K562 (cell line): ENCODE data around the gene LDB1. TPM values are rescaled to one million over a fixed set of nuclear protein-coding genes. Genes with fewer than 3 reads are reported as not detected.

Experiments used
- BMI1 ChIP-seq: fragments of 150-350 bp; IDR thresholded peaks from 2 replicates; pipeline ENCODE4 v1.6.1; 2014; ENCODE audit warnings: low read length
- MBD2 ChIP-seq: sonication (generic); IDR thresholded peaks from 2 replicates; pipeline ENCODE4 v1.6.1; 2016; ENCODE audit warnings: low read depth, borderline replicate concordance
- MCM5 ChIP-seq: fragments of 450-650 bp; IDR thresholded peaks from 2 replicates; pipeline ENCODE4 v1.6.1; 2016; ENCODE audit warnings: low read depth
- NR2C2 ChIP-seq, 2 experiments: fragments of 200-800 bp in 1 of 2; sonication (Bioruptor generic) in 1 of 2; sonication (generic) in 1 of 2; formaldehyde crosslinking in 1 of 2; IDR thresholded peaks; 2 replicates each; pipeline versions ENCODE4 v1.6.1 to v1.8.0; 2016 to 2022; ENCODE audit warnings: mild to moderate bottlenecking in 1 of 2, missing compliant biosample characterization in 1 of 2, missing genetic modification characterization in 1 of 2, missing genetic modification reagents in 1 of 2
- SMAD3 ChIP-seq: fragments of 450-650 bp; formaldehyde crosslinking; conservative IDR thresholded peaks from 2 replicates; pipeline ENCODE4 v1.4.0; 2020; ENCODE audit warnings: mild to moderate bottlenecking
- TAF9B ChIP-seq: fragments of 450-650 bp; IDR thresholded peaks from 2 replicates; pipeline ENCODE4 v1.6.1; 2018; ENCODE audit warnings: mild to moderate bottlenecking; ENCODE audit not compliant: partially characterized antibody
- TOE1 ChIP-seq, 2 experiments: fragments of 450-650 bp in 1 of 2; sonication (generic) in 1 of 2; formaldehyde crosslinking in 1 of 2; IDR thresholded peaks; 2 replicates each; pipeline versions ENCODE4 v1.7.1 to v1.8.0; 2016 to 2022; ENCODE audit warnings: borderline replicate concordance in 2 of 2, mild to moderate bottlenecking in 2 of 2, antibody characterized with exemption in 1 of 2, inconsistent platforms in 1 of 2, low read depth in 1 of 2, missing genetic modification reagents in 1 of 2, moderate library complexity in 1 of 2
- U2AF1 ChIP-seq: fragments of 200-400 bp; formaldehyde crosslinking; optimal IDR thresholded peaks from 2 replicates; pipeline ENCODE3; 2017; ENCODE audit warnings: mild to moderate bottlenecking, low read depth, low read length, moderate library complexity
- ZC3H8 ChIP-seq: fragments of 450-650 bp; IDR thresholded peaks from 2 replicates; pipeline ENCODE4 v1.6.1; 2017
- ZNF263 ChIP-seq: sonication (generic); formaldehyde crosslinking; IDR thresholded peaks from 2 replicates; pipeline ENCODE4 v1.8.0; 2022; ENCODE audit warnings: mild to moderate bottlenecking, missing genetic modification reagents, borderline replicate concordance
- ZNF311 ChIP-seq: fragments of 250-450 bp; sonication (Bioruptor Pico); IDR thresholded peaks from 2 replicates; pipeline ENCODE4 v1.4.0; 2020; ENCODE audit warnings: mild to moderate bottlenecking, moderate library complexity
- polyA plus RNA-seq, 8 experiments: library from polyadenylated mRNA; depleted of rRNA in 4 of 8; stranded (reverse) in 5 of 8; unstranded in 3 of 8; fragments of >200 nt; fragmentation: Nextera tagmentation in 2 of 8; fragmentation: Illumina TruSeq in 1 of 8; extraction: Ambion mirVana in 2 of 8; extraction: Trizol in 1 of 8; gene quantifications; 2 replicates each; pipeline versions ENCODE4 v1.2.1 to v1.2.3, GENCODE V29; 2011 to 2014; ENCODE audit warnings: inconsistent platforms in 1 of 8, missing spikeins in 1 of 8
- total RNA-seq, 7 experiments: library from RNA; depleted of rRNA in 6 of 7; stranded (reverse); fragments of >200 nt in 6 of 7; fragmentation: Illumina TruSeq in 2 of 7; extraction: Trizol in 2 of 7; gene quantifications; 2 replicates each; pipeline versions ENCODE4 v1.2.1 to v1.2.3, GENCODE V29; 2011 to 2021; ENCODE audit warnings: low replicate concordance in 1 of 7
- TF ChIP-seq, protein P1 (sequence below), 2 experiments: fragments of 450-650 bp; conservative IDR thresholded peaks; 2 replicates each; pipeline ENCODE4 v1.6.1; 2017; ENCODE audit warnings: mild to moderate bottlenecking in 2 of 2, moderate library complexity in 2 of 2
- TF ChIP-seq, protein P2 (sequence below): fragments of 250-450 bp; sonication (Bioruptor Pico); IDR thresholded peaks from 2 replicates; pipeline ENCODE4 v1.4.0; 2020; ENCODE audit warnings: mild to moderate bottlenecking, moderate library complexity, borderline replicate concordance
- TF ChIP-seq, protein P3 (sequence below), 2 experiments: fragments of 450-650 bp; formaldehyde crosslinking in 1 of 2; IDR thresholded peaks; 2 replicates each; pipeline versions ENCODE4 v1.4.0 to v1.6.1; 2014 to 2020; ENCODE audit warnings: mild to moderate bottlenecking in 2 of 2, borderline replicate concordance in 1 of 2, low read depth in 1 of 2

LDB1 gene
- total and polyA plus RNA-seq, 9 of the 15 experiments (the other 6 are each of a cell fraction or from before 2014, with no cell fraction given): 1.9 to 137 (median 105) TPM

DNA sequence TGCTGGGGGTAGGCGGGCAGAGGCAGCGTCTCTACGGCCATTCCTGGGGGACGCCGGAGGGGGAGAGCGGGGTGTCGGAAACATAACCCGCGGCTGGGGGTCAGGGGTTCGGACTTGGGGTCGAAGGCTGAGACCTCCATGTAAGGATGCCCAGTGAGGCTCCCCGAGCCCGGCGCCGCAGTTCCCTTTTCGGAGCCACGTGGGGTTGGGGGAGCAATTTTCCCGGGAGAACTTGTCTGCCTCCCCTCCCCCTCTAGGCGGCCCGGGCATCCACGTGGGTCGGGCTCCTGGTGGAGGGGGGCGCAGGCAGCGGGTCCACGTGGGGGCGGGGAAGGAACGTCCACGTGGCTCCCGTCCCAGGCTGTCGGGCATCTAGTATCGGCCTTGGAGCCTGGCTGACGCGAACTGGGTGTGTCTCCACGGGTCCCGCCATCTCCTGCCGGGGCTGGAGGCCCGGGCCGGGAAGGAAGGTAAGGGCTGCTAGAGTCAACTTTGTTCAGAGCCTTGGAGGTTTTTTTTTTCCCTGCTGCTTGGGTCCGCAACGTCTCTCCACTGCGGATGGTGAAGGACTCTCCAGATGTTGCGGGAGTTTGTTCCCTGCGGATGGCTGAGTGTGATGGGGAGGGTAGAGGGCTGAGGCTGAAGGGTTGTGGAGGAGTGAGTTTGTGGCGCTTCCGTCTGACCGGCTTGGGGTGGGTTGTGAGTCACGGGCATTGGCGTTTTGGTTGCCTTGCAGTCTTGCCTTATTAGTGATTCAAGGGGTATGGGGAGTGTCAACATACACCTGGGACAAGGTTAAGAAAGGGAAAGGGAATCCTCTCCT is 13.4 kb upstream of the LDB1 start (continued):
- TF ChIP-seq, protein P1, sequence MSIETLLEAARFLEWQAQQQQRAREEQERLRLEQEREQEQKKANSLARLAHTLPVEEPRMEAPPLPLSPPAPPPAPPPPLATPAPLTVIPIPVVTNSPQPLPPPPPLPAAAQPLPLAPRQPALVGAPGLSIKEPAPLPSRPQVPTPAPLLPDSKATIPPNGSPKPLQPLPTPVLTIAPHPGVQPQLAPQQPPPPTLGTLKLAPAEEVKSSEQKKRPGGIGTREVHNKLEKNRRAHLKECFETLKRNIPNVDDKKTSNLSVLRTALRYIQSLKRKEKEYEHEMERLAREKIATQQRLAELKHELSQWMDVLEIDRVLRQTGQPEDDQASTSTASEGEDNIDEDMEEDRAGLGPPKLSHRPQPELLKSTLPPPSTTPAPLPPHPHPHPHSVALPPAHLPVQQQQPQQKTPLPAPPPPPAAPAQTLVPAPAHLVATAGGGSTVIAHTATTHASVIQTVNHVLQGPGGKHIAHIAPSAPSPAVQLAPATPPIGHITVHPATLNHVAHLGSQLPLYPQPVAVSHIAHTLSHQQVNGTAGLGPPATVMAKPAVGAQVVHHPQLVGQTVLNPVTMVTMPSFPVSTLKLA (conservative IDR thresholded peaks at IDR 0.05): peak; percentile 99
- TF ChIP-seq MBD2 (no peak), ZNF311 (no peak), MCM5 (no peak), ZNF263 (no peak), BMI1 (no peak), SMAD3 (CRISPR knock-in tag) (no peak), NR2C2 (CRISPR knock-in tag; IDR thresholded peaks at IDR 0.05) (no peak), NR2C2 (tag; IDR thresholded peaks at IDR 0.05) (no peak), TOE1 (IDR thresholded peaks at IDR 0.05; ENCODE audit: borderline replicate concordance) (no peak), TOE1 (CRISPR knock-in tag; IDR thresholded peaks at IDR 0.05; ENCODE audit: borderline replicate concordance, low read depth) (no peak), TAF9B (no peak), U2AF1 (no peak), ZC3H8 (no peak)
- TF ChIP-seq, protein P2, sequence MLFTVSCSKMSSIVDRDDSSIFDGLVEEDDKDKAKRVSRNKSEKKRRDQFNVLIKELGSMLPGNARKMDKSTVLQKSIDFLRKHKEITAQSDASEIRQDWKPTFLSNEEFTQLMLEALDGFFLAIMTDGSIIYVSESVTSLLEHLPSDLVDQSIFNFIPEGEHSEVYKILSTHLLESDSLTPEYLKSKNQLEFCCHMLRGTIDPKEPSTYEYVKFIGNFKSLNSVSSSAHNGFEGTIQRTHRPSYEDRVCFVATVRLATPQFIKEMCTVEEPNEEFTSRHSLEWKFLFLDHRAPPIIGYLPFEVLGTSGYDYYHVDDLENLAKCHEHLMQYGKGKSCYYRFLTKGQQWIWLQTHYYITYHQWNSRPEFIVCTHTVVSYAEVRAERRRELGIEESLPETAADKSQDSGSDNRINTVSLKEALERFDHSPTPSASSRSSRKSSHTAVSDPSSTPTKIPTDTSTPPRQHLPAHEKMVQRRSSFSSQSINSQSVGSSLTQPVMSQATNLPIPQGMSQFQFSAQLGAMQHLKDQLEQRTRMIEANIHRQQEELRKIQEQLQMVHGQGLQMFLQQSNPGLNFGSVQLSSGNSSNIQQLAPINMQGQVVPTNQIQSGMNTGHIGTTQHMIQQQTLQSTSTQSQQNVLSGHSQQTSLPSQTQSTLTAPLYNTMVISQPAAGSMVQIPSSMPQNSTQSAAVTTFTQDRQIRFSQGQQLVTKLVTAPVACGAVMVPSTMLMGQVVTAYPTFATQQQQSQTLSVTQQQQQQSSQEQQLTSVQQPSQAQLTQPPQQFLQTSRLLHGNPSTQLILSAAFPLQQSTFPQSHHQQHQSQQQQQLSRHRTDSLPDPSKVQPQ (CRISPR knock-in tag): no peak
- TF ChIP-seq, protein P3, sequence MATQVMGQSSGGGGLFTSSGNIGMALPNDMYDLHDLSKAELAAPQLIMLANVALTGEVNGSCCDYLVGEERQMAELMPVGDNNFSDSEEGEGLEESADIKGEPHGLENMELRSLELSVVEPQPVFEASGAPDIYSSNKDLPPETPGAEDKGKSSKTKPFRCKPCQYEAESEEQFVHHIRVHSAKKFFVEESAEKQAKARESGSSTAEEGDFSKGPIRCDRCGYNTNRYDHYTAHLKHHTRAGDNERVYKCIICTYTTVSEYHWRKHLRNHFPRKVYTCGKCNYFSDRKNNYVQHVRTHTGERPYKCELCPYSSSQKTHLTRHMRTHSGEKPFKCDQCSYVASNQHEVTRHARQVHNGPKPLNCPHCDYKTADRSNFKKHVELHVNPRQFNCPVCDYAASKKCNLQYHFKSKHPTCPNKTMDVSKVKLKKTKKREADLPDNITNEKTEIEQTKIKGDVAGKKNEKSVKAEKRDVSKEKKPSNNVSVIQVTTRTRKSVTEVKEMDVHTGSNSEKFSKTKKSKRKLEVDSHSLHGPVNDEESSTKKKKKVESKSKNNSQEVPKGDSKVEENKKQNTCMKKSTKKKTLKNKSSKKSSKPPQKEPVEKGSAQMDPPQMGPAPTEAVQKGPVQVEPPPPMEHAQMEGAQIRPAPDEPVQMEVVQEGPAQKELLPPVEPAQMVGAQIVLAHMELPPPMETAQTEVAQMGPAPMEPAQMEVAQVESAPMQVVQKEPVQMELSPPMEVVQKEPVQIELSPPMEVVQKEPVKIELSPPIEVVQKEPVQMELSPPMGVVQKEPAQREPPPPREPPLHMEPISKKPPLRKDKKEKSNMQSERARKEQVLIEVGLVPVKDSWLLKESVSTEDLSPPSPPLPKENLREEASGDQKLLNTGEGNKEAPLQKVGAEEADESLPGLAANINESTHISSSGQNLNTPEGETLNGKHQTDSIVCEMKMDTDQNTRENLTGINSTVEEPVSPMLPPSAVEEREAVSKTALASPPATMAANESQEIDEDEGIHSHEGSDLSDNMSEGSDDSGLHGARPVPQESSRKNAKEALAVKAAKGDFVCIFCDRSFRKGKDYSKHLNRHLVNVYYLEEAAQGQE (IDR thresholded peaks at IDR 0.05; ENCODE audit: borderline replicate concordance): no peak
- TF ChIP-seq, protein P3 (CRISPR knock-in tag; IDR thresholded peaks at IDR 0.05; ENCODE audit: low read depth): no peak
